ENCODE results near the gene OVCH1.
"Not testable (repeated sequence)": the region's sequence is repeated elsewhere in the genome, so short reads cannot be mapped to it uniquely, and the experiment has no call there.

Gene OVCH1

GRCh38 chr12:29405561-29405960 is 91.9 kb downstream of the OVCH1 start:
- DNase-seq (ENCODE audit: low read depth) = no peak

- no peak for DNase-seq (ENCODE audit: low read depth)
These were observed 93.5 kb downstream of the OVCH1 start for GRCh38 chr12:29403991-29404390.

GRCh38 chr12:29402437-29402836 is 95.0 kb downstream of the OVCH1 start:
- no peak for DNase-seq (ENCODE audit: low read depth)

- DNase-seq (ENCODE audit: low read depth) = no peak
These were observed 99.0 kb downstream of the OVCH1 start for GRCh38 chr12:29398495-29398894.

- DNase-seq (ENCODE audit: low read depth) = no peak
These were observed 100.7 kb downstream of the OVCH1 start for GRCh38 chr12:29396774-29397173.

GRCh38 chr12:29395356-29395755 is 102.1 kb downstream of the OVCH1 start:
- DNase-seq (ENCODE audit: low read depth) = no peak

GRCh38 chr12:29390419-29390818 is 107.1 kb downstream of the OVCH1 start:
- DNase-seq (ENCODE audit: low read depth) = not testable (repeated sequence)

- no peak for DNase-seq (ENCODE audit: low read depth)
These were observed 108.1 kb downstream of the OVCH1 start for GRCh38 chr12:29389295-29389919.

- DNase-seq (ENCODE audit: low read depth) = not testable (repeated sequence)
These were observed 111.3 kb downstream of the OVCH1 start for GRCh38 chr12:29386084-29386680.

- not testable (repeated sequence) for DNase-seq (ENCODE audit: low read depth)
These were observed 112.3 kb downstream of the OVCH1 start for GRCh38 chr12:29385194-29385593.

- DNase-seq (ENCODE audit: low read depth) = no peak
These were observed 115.2 kb downstream of the OVCH1 start for GRCh38 chr12:29382251-29382650.

- peak; percentile 87 for DNase-seq (ENCODE audit: low read depth)
These were observed 116.7 kb downstream of the OVCH1 start, which contains the start of gene ERGIC2 for GRCh38 chr12:29380536-29381523. Gene ERGIC2 (minus strand): TSS chr12:29381172. CDS start chr12:29371633, 9,539 bp downstream.
